HepG2 (cell line): ENCODE measurements around the gene PRKAG1. TPM values are rescaled to one million over a fixed set of nuclear protein-coding genes. Genes with fewer than 3 reads are reported as not detected.
A peak's percentile ranks its signal among the peaks of the same experiment; 100 is the strongest.

Experiments used
- CSRNP1 ChIP-seq: sonication (generic); formaldehyde crosslinking; IDR thresholded peaks from 2 replicates; pipeline ENCODE4 v1.8.1; 2023; ENCODE audit warnings: mild to moderate bottlenecking, missing genetic modification reagents
- HES4 ChIP-seq: sonication (generic); formaldehyde crosslinking; IDR thresholded peaks from 2 replicates; pipeline ENCODE4 v1.9.0; 2021; ENCODE audit warnings: mild to moderate bottlenecking, missing genetic modification reagents, borderline replicate concordance
- JUNB ChIP-seq: sonication (generic); formaldehyde crosslinking; IDR thresholded peaks from 2 replicates; pipeline ENCODE4 v1.8.0; 2022; ENCODE audit warnings: missing genetic modification reagents, mild to moderate bottlenecking, borderline replicate concordance
- KLF15 ChIP-seq: sonication (generic); formaldehyde crosslinking; IDR thresholded peaks from 2 replicates; pipeline ENCODE4 v1.8.1; 2023; ENCODE audit warnings: borderline replicate concordance, mild to moderate bottlenecking, inconsistent platforms, missing genetic modification reagents, mixed read lengths
- MXD4 ChIP-seq: IDR thresholded peaks from 2 replicates; pipeline ENCODE4 v1.6.1; 2016; ENCODE audit warnings: mild to moderate bottlenecking, missing biosample characterization, missing genetic modification reagents
- RBM39 ChIP-seq: fragments of 200-400 bp; formaldehyde crosslinking; IDR thresholded peaks from one replicate; pipeline ENCODE4 v1.6.1; 2018; ENCODE audit warnings: antibody characterized with exemption, mild to moderate bottlenecking, low read depth, low read length; ENCODE audit not compliant: poor library complexity, severe bottlenecking
- SALL2 ChIP-seq: sonication (generic); formaldehyde crosslinking; IDR thresholded peaks from 2 replicates; pipeline ENCODE4 v1.8.1; 2023; ENCODE audit warnings: mild to moderate bottlenecking, missing genetic modification reagents, inconsistent platforms
- SNAPC4 ChIP-seq: sonication (generic); formaldehyde crosslinking; IDR thresholded peaks from 2 replicates; pipeline ENCODE4 v1.4.0; 2020; ENCODE audit warnings: mild to moderate bottlenecking, missing genetic modification reagents
- TEF ChIP-seq: sonication (generic); formaldehyde crosslinking; IDR thresholded peaks from 2 replicates; pipeline ENCODE4 v1.5.0; 2020; ENCODE audit warnings: missing genetic modification reagents
- ZBTB7A ChIP-seq: sonication (generic); formaldehyde crosslinking; IDR thresholded peaks from 2 replicates; pipeline ENCODE4 v1.8.0; 2022; ENCODE audit warnings: mild to moderate bottlenecking, missing genetic modification reagents
- ZFP91 ChIP-seq: sonication (generic); formaldehyde crosslinking; IDR thresholded peaks from 2 replicates; pipeline ENCODE4 v1.9.0; 2022; ENCODE audit warnings: missing genetic modification reagents, mild to moderate bottlenecking, borderline replicate concordance
- ZHX1 ChIP-seq: sonication (generic); formaldehyde crosslinking; IDR thresholded peaks from 2 replicates; pipeline ENCODE4 v1.8.1; 2022; ENCODE audit warnings: low read depth, mild to moderate bottlenecking, missing genetic modification reagents
- ZMAT3 ChIP-seq: sonication (generic); formaldehyde crosslinking; conservative IDR thresholded peaks from 2 replicates; pipeline ENCODE4 v1.7.0; 2021; ENCODE audit warnings: missing genetic modification reagents
- ZNF605 ChIP-seq: sonication (generic); formaldehyde crosslinking; IDR thresholded peaks from 2 replicates; pipeline ENCODE4 v1.8.0; 2022; ENCODE audit warnings: mild to moderate bottlenecking, missing genetic modification reagents
- polyA plus RNA-seq, 8 experiments: library from polyadenylated mRNA; depleted of rRNA in 3 of 8; stranded (reverse) in 7 of 8; unstranded in 1 of 8; fragments of >200 nt; fragmentation: Illumina TruSeq in 4 of 8; extraction: Trizol in 4 of 8; gene quantifications; 2 replicates each; pipeline versions ENCODE4 v1.2.1 to v1.2.3, GENCODE V29; 2011 to 2016; ENCODE audit warnings: low read depth in 4 of 8, missing spikeins in 1 of 8, mixed read lengths in 1 of 8; ENCODE audit not compliant: insufficient read depth in 1 of 8
- total RNA-seq, 5 experiments: library from RNA; depleted of rRNA; stranded (reverse); fragments of >200 nt; fragmentation: Illumina TruSeq; extraction: Trizol; gene quantifications; 2 replicates each; pipeline ENCODE4 v1.2.3, GENCODE V29; 2016; ENCODE audit warnings: low read depth in 1 of 5

The PRKAG1 gene
- total and polyA plus RNA-seq, 2 of the 13 experiments (the other 11 are each of a cell fraction or from before 2014, with no cell fraction given), result 26.1 to 32.8 TPM

- TF ChIP-seq ZHX1 (CRISPR knock-in tag) (no peak), RBM39 (no peak), ZMAT3 (0 out of 2 replicates have a peak, but pooled peaks have one; percentile 27), TEF (CRISPR knock-in tag) (0 out of 2 replicates have a peak, but pooled peaks have one; percentile 7), KLF15 (no peak), ZFP91 (0 out of 2 replicates have a peak, but pooled peaks have one; percentile 17), SNAPC4 (CRISPR knock-in tag) (0 out of 2 replicates have a peak, but pooled peaks have one; percentile 28), ZBTB7A (no peak), CSRNP1 (CRISPR knock-in tag) (no peak), HES4 (CRISPR knock-in tag) (0 out of 2 replicates have a peak, but pooled peaks have one; percentile 28), MXD4 (no peak), ZNF605 (CRISPR knock-in tag) (0 out of 2 replicates have a peak, but pooled peaks have one; percentile 31), JUNB (CRISPR knock-in tag) (no peak), SALL2 (0 out of 2 replicates have a peak, but pooled peaks have one; percentile 32)
Measured at GRCh38 chr12:49059299-49060171, 41.0 kb upstream of the PRKAG1 start (continued).
